Endometrium (tissue), 2 donors: ENCODE results near the gene IFT52.
A peak's percentile ranks its signal among the peaks of the same experiment; 100 is the strongest.

Experiments used
- FAIRE-seq: peaks from 2 replicates; lab custom pipeline; 2012; peaks lifted over from hg19 to GRCh38; lab: Jason Lieb, UNC
- donor health status: control.
- donor health status: control.

The IFT52 gene, protein sequence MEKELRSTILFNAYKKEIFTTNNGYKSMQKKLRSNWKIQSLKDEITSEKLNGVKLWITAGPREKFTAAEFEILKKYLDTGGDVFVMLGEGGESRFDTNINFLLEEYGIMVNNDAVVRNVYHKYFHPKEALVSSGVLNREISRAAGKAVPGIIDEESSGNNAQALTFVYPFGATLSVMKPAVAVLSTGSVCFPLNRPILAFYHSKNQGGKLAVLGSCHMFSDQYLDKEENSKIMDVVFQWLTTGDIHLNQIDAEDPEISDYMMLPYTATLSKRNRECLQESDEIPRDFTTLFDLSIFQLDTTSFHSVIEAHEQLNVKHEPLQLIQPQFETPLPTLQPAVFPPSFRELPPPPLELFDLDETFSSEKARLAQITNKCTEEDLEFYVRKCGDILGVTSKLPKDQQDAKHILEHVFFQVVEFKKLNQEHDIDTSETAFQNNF

DNA sequence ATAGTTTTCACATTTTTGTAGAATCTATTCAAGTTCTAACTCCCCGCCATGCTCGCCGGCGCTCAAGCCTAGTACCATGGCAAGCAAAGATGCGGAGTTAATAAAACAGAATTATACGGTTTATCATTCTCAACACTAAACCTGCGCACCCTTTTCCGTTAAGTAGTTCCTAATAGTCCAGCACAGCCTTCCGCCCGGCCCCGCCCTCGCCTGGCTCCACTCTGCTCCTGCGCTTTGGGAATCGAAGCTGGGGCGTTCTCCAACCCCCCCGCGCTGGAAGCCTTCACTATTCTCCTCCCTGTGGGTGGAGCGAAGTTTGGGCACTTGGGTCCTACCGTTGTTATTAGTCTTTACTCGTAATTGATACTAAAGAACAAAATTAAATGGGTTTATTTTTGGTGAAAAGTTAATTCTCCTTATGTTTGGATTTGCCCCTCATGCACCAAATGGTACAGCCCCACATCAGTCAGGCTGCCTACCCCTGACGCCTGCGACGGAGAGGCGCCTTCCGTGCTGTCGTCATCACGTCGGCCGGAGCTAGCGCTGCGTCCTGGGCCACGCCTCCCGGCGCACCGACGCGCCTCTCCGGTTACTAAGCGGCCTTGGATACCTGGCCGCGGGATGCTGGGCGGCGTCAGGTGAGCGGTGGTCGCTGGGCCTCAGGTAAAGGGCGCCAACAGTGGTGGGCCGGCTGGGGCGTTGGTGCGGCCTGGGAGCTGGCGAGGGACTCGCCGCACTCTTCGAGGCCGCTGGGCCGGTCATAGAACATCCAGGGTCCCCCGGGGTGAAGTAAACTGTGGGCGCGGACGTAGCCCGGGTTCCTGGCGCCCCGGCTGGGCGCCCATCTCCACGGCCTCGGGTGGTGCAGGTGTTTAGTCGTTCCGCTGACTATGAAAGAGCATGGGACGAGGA is at the start of gene IFT52:
Gene IFT52 (plus strand): TSS at position 546 of the 912 bp plus-strand sequence. CDS start 3,762 bp downstream, outside the sequence.
- FAIRE-seq = peak; percentile 23

- no peak for FAIRE-seq
These were observed 49.5 kb upstream of the IFT52 start for GRCh38 chr20:43541214-43541613.

DNA sequence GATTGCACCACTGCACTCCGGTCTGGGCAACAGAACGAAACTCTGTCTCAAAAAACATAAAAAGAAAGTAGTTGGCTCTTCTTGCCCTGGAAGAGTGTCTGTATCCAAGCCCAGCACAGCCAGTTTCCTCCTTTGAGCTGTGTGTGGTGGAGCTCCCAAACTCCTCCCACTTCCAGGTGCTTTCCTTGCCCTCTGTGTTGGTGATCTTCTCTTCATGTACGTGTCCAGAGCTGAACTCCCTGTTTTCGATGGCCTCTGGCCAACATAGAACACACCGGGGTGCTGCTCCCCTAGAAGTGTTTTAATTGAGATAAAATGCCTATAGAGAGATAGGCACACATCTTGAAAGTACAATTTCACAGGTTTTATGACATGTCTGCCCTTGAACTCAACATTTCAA is 48.6 kb upstream of the IFT52 start:
- FAIRE-seq = no peak

GRCh38 chr20:43542674-43543073 is 48.1 kb upstream of the IFT52 start:
- no peak for FAIRE-seq

- FAIRE-seq = no peak
These were observed 47.6 kb upstream of the IFT52 start for GRCh38 chr20:43543138-43543537.

DNA sequence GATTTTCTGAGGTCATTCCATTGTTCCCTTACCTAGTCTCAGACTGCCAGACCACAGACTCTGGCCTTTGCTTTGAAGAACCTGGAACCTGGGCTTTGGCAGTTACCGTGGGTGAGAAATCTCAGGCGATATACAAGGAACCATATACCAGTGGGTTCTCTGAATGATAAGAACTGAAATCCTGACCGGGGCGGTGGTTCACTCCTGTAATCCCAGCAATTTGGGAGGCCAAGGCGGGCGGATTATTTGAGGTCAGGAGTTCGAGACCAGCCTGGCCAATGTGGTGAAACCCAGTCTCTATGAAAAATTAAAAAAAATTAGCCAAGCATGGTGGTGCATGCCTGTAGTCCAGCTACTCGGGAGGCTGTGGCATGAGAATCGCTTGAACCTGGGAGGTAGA is 46.2 kb upstream of the IFT52 start:
- FAIRE-seq = no peak

DNA sequence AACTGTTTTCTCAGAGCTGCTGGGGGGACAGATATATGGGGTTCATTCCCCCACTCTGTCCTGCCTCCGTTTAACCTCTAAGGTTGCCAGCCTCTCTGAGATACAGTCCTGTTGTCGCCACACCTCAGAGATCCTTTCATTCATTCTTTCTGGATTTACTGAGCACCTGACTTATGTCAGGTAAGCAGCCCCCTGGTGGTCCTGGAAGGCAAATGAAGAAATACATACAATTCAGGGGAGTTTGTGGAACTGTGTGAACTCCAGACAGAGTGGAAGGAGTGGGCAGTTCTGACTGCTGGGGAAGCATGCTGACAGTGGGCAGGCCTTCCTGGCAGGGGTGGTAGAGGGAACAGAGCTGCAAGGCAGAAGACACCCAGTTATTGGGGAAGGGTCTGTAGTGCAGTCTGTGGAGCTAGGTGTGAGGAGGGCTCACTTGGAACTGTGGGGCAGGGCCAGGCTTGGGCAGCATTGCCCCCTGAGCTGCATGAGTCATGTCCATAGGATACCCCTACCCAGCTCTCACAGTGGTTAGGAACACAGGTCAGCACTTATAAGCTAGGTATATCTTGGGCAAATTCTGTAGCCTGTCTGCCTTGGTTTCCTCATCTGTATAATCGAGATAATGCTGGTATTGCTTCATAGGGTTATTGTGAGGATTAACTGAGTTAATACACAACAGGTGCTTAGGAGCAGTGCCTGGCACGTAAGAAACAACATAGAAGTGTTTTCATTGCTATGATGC is 44.7 kb upstream of the IFT52 start:
- no peak for FAIRE-seq

DNA sequence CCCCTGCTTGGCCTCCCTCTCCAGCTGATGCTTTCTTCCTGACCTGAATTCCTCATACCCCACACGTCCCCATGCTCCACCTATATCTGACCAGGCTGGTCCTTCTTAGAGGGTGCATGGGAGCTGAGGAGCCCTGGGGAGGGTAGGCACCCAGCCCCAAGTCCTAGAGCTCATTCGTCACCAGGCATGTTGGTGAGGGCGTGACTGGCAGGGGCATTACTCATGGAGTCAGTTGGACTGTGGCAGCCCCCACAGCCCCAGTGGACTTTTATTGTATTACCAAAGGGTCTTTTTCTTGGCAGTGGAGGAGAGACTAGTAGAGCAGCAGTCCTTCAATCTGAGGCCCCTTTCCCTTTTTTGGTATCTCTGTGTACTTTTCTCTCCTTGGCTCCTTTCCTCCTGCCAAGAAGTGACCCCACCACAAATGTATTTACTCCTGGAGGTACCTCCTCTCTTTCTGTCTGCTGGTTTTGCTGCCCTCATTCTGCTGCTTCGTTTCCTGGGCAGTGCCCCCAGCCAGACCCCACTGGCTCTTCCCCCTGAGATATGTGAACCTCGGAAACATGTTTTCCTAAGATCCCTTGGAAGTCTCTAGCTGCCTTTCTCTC is 42.4 kb upstream of the IFT52 start:
- FAIRE-seq = no peak

GRCh38 chr20:43549416-43550065 is 41.2 kb upstream of the IFT52 start:
- FAIRE-seq = no peak

DNA sequence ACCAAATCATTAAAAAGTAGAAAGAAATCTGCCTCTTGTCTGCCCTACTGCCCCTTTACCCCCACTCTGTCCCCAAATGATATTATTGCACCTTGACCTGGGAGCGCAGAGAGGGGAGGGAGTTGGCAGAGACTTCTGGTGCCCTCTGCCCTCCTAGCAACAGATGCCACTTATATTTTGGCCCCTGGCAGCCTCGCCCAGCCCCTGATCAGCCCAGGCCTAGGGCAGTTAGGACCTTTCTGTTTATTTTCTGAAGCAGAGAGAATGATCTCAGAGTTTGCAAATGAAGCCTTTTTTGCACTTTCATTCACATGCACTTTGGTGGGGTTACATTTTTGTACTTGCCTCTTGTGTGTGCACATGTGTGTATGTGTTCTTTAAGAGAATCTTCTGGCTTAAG is 40.3 kb upstream of the IFT52 start:
- no peak for FAIRE-seq

- FAIRE-seq = no peak
These were observed 36.4 kb upstream of the IFT52 start for GRCh38 chr20:43554369-43554768.

DNA sequence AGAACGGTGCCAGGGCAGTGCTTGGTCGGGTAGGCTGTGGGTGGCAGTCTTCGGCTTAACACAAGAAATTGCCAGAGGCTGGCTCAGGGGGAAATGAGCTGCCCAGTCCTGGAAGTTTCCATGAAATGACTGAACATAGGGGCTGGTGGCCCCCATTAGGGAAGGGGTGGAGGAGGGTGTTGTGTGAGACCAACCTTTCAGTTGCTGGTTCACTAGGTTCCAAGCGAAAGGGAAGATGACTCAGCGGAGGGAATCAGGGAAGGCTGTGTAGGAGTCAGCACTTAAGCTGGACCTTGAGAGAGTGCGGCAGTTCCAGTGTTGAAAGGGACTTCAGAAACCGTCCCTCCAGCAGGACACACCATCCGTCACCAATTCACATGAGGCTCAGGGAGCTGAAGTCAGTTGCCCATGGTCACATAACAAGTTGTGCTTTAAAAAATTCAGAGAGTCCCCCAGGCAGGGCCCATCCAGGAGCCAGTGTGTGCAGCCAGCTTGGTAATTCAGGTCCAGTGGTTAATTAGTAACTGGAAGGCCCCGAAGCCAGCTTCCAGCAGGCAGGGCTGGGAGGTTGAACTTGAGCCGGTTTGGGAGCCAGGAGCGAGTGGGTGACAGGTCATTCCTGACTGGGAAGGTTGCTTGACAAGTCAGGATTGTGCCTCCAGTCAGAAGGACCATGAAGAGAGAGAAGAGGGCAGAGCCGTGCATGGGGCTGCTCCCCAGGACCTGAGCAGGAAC is 32.2 kb upstream of the IFT52 start, which contains the start of gene SGK2:
Gene SGK2 (plus strand): TSS at position 616 of the 735 bp plus-strand sequence. CDS start 7,469 bp downstream, outside the sequence.
- no peak for FAIRE-seq

DNA sequence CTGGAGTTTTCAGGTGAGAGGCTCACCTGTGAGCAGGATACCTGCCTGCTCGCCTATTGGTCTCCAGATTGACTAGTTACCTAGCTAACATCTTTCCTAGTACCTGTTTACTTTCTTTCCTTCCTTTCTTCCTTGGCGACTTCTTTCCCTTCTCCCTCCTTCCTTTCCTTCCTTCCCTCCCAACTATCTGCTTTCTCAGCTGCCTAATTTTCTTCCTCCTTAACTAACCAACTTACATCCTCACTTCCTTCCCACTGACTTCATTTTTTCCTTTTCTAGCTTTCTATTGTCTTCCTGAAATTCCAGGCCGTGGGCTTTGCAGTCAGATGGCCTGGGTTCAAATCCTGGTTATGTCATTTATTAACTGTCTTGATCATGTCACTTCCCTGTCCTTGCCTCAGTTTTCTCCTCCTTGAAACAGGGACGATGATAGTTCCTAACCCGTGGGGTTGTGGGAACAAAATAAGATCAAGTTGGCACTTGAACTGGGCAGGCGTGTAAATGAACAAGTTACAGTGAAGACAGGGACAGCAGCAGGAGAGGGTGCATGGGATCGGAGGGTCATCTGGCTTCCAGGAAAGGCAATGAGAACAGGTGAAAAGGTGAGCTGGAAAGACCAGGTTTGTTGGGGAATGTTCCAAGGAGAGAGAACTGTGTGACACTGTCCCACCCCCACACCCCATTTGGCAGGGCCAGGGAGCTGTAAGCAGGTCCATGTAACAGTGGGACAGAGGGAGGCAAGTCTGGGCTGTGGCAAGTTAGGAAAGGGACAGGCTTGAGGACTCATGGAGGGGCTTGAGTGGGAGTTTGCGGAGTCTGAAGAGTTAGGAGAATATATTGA is 31.4 kb upstream of the IFT52 start:
- no peak for FAIRE-seq

- FAIRE-seq = no peak
These were observed 29.8 kb upstream of the IFT52 start for GRCh38 chr20:43560974-43561373.

GRCh38 chr20:43563429-43563828 is 27.3 kb upstream of the IFT52 start:
- FAIRE-seq = no peak

GRCh38 chr20:43563991-43564390 is 26.7 kb upstream of the IFT52 start:
- FAIRE-seq = no peak

- no peak for FAIRE-seq
These were observed 26.3 kb upstream of the IFT52 start for GRCh38 chr20:43564455-43564854.

DNA sequence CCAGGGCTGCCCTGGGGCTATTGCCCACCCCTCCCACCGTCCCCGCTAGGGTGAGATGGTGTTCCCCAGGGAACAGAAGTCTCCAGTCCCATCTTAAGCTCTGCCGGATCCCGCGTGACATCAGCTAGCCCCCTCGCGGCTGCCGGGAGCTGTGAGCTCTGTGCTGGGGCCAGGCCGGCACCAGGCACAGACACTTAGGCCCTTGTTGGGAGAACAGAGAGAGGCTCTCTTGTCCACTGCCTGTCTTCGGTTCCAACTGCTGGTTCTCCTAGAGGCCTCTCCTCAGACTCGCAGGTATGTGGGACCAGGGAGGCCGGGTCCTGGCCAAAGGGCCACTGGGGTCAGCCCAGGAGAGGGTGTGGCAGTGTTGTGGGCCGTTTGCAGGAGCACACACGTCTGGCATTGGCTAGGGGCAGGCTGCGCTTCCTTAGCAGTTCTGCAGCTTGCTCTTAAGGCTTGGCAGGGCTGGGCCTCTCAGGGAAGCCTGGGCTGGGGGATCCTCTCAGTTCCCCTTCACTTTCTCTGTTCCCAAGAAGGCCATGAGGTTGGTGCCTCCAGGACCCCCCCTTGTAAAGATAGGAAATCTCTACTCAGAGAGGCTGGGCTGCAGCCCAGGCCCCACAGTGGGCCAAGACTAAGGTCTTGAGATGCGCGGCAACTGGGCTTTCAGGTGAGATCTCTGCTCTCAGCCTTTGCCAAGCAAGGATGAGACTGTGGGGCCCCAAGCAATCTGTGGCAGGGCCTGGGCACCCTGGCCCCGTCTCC is 25.6 kb upstream of the IFT52 start:
- FAIRE-seq = no peak

DNA sequence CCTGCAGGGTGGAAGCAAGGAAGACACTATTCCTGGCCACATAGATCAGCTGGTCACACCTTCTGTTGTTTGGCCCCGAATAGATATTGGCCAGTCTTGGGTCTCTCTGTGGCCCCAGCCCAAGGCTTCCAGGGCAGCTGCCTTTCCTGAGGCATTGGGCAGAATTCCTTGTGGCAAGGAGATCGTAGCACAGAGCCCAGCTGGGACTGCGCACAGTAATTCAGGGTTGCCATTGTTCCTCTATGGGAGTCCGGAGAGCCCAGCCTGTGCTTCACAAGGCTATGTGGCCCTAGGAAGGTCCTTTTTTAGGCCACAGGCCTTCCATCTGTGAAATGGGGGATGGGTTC is 25.0 kb upstream of the IFT52 start:
- no peak for FAIRE-seq
